Placental epithelial cell (primary cell): ENCODE results near the gene PDPR. TPM values are rescaled to one million over a fixed set of nuclear protein-coding genes. Genes with fewer than 3 reads are reported as not detected.

ENCODE experiments used
- small RNA-seq: library from RNA; depleted of rRNA; stranded (forward); fragments of <200 nt; gene quantifications from one replicate; pipeline ENCODE3, GENCODE V24; 2012
- total RNA-seq: library from RNA; depleted of rRNA; stranded (reverse); fragments of >200 nt; gene quantifications from 2 replicates; pipeline ENCODE4 v1.2.3, GENCODE V29; 2012

Gene PDPR
- 19.8 and 38.1 TPM in 2 replicates for total RNA-seq

DNA sequence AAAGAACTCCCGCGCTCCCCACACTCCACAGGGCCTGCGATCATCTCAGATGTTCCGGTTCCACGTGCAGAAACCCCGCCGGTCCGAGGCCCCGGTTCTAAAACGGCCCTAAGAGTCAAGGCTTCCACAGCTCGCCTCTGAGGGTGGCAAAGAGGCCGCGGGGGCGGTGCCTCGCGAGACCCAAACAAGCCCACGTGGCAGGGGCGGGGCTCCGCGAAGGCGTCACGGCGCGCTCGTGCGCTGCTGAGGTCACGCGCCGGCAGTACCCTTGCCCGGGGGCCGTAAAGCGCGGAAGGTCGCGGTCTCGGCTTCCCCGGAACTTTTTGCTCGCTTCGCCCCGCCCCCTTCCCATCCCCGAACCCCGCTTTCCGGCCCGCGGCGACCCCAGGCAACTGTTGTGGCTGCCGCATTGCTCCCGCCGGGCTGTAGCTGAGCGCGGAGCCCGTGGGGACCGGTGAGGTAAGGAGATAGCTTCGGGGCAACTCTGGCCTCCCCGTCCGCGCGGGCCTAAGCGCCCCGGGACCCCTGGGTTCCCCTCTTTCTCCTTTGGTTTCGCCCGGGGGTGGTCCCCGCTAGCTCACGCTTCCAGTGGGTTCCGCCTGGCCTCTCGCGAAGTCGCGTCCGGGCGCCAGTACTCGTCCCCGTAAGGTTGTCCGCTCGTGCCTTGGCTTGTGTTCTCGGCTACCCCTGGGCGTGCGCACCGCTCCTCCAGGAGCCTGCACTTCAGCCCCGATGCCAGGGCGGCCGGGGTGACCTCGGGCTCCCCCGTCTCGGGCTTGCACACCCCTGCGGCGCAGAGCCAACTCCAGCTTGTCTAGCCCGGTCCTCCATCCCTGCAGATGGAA, at the start of gene PDPR:
TSS of gene PDPR (plus strand) at position 351 of the 845 bp plus-strand sequence. CDS start 6,161 bp downstream, outside the sequence.

DNA sequence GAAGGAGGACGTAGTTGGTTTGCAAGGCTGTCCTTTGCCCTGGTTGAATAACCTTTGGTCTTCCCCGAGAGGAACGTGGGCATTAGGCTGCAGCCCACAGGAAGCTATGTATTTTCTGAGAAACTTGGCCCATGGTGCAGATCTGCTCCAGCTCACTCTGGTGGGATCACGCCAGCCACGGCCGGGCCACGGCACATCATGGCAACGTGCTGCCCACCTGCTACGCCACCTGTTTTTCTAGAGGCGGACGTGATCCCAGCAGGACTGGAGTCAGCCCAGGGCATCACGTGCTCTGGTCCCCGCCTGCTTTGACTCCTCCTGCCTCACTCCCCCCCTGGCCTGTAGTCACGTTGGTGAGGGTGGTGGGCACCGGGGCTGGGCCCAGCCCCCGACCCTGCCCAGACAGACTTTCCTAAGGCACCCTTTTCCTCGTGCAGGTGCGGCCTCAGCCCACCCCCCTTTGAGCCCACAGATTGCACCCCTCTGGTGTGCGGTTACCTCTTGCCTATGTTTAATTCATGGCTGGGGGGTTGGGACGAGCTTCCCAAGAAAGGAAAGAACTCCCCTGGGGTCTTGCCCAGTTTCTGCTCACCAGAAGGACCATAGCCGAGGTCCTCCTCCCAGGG, 59.2 kb downstream of the PDPR start, which contains the start of gene CLEC18C:
TSS of gene CLEC18C (plus strand) at position 576 of the 626 bp plus-strand sequence. CDS start 492 bp downstream, outside the sequence.

Small RNA genes within 50 kb of the gene (small RNA-seq; reads per million reads assigned to genes)
- gene AC009060.2 = not detected

Other genes starting within 250 kb of the PDPR start
- 0.39 and 0.43 TPM in 2 replicates for gene CLEC18A, start 163.0 kb upstream of the PDPR start, total RNA-seq
- 0.11 and 1.2 TPM in 2 replicates for gene CLEC18C, start 59.5 kb downstream of the PDPR start, total RNA-seq
- 21.2 and 23.2 TPM in 2 replicates for gene EXOSC6, start 137.6 kb downstream of the PDPR start, total RNA-seq
- gene AARS1, start 175.2 kb downstream of the PDPR start, total RNA-seq = 90.3 and 97.6 TPM in 2 replicates
- gene DDX19B, start 184.9 kb downstream of the PDPR start, total RNA-seq = 32.6 and 36.3 TPM in 2 replicates
- gene DDX19A, start 232.6 kb downstream of the PDPR start, total RNA-seq = 31.0 and 42.3 TPM in 2 replicates